PC-9 (cell line): ENCODE data around the gene FAM110A.

Experiments used
- CTCF ChIP-seq: fragments of 200-600 bp; sonication (generic); conservative IDR thresholded peaks from 2 replicates; pipeline ENCODE4 v1.6.1; 2017; ENCODE audit warnings: mixed run types, antibody characterized with exemption, mild to moderate bottlenecking, moderate library complexity
- EZH2 ChIP-seq: fragments of 200-600 bp; sonication (generic); IDR thresholded peaks from 2 replicates; pipeline ENCODE4 v1.8.0; 2017; ENCODE audit warnings: antibody characterized with exemption, low read depth

GRCh38 chr20:787825-788224 lies 45.7 kb upstream of the FAM110A start:
- TF ChIP-seq CTCF: no peak
- TF ChIP-seq EZH2: no peak
